ENCODE data around the gene KRI1. TPM values are rescaled to one million over a fixed set of nuclear protein-coding genes. Genes with fewer than 3 reads are reported as not detected.

Gene KRI1
- total and polyA plus RNA-seq, 4 donors: 4.6 to 14.1 (median 7.0) TPM

DNA sequence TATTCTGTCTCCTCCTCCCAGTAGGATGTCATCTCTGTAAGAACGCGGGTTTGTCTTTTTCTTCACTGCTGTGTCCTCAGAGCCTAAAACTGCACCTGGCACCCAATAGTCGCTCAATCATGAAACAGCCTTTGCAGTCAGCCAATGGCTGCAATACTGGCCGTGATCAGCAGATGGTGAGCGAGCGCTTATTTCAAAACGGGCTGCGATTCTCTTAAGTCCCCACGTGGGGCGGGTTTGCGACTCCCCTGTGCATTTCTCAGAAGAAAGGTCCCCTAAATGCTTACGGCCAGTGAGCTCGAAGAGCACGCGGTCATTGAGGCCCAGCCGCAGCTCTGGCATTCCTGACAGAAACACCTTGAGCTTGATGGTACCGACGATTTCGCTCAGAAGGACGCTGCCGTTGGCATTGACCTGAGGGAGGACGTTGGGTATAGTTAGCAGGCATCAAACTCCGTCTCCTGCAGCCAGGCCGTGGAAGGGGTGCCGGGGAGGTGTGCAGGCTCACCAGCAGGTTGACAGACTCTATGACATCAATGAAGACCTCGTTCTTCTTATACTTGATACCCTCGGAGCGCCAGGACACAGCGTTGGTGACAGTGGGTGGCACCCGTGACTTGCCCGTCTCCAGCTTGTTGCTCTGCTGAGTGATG lies 15.3 kb upstream of the KRI1 start (continued):
- TF ChIP-seq, protein P1, sequence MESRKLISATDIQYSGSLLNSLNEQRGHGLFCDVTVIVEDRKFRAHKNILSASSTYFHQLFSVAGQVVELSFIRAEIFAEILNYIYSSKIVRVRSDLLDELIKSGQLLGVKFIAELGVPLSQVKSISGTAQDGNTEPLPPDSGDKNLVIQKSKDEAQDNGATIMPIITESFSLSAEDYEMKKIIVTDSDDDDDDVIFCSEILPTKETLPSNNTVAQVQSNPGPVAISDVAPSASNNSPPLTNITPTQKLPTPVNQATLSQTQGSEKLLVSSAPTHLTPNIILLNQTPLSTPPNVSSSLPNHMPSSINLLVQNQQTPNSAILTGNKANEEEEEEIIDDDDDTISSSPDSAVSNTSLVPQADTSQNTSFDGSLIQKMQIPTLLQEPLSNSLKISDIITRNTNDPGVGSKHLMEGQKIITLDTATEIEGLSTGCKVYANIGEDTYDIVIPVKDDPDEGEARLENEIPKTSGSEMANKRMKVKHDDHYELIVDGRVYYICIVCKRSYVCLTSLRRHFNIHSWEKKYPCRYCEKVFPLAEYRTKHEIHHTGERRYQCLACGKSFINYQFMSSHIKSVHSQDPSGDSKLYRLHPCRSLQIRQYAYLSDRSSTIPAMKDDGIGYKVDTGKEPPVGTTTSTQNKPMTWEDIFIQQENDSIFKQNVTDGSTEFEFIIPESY (IDR thresholded peaks at IDR 0.05): no peak

DNA sequence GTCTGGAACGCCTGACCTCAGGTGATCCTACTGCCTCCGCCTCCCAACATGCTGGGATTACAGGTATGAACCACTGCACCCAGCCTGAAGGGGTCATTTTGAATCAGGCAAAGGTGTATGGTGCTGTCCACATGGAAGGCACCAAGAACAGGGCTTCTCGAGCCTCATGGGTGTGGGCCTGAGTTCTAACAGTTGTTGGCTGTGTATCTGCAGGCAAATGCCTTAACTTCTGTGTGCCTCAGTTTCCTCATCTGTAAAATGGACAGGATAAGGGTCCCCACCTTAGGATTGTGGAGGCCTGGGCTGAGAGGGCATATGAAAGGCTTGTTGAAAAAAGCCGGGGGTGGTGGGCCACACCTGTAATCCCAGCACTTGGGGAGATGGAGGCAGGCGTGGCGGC lies 12.1 kb upstream of the KRI1 start:
- Histone ChIP-seq H3K9me3 (ENCODE audit: control insufficient read depth in 4 of 4, low read length in 3 of 4) (no peaks in the 10 kb centered on the region), H3K27me3 (ENCODE audit: control insufficient read depth in 4 of 4, insufficient read depth in 4 of 4, low read length in 3 of 4) (no peaks in the 10 kb centered on the region), H3K27ac (ENCODE audit: low read depth in 1 of 2, low read length in 2 of 2) (no peak overlapping the region), H3K4me1 (ENCODE audit: control insufficient read depth in 4 of 4, insufficient read depth in 4 of 4, low read length in 3 of 4) (peaks cover 0 to 5% (median 2%) of the 10 kb centered on the region in 4 donors), H3K36me3 (ENCODE audit: control insufficient read depth in 4 of 4, insufficient read depth in 3 of 4, low read depth in 1 of 4, low read length in 3 of 4) (no peaks in the 10 kb centered on the region), H3K4me3 (ENCODE audit: low read depth in 1 of 3, low read length in 3 of 3) (no peak overlapping the region), H3K9ac (ENCODE audit: low read depth in 1 of 2, low read length in 2 of 2) (no peak overlapping the region)
- DNase-seq (ENCODE audit: low spot score): no peak
- WGBS: 92% methylated on average over 6 of the region's 6 CpGs
- TF ChIP-seq SP1 (IDR thresholded peaks at IDR 0.05) (no peak), RXRA (IDR thresholded peaks at IDR 0.05) (no peak), EGR1 (IDR thresholded peaks at IDR 0.05; ENCODE audit: low read depth in 2 of 2) (no peak), HNF4A (conservative IDR thresholded peaks at IDR 0.05) (no peak)
- TF ChIP-seq, protein P1 (IDR thresholded peaks at IDR 0.05): no peak

DNA sequence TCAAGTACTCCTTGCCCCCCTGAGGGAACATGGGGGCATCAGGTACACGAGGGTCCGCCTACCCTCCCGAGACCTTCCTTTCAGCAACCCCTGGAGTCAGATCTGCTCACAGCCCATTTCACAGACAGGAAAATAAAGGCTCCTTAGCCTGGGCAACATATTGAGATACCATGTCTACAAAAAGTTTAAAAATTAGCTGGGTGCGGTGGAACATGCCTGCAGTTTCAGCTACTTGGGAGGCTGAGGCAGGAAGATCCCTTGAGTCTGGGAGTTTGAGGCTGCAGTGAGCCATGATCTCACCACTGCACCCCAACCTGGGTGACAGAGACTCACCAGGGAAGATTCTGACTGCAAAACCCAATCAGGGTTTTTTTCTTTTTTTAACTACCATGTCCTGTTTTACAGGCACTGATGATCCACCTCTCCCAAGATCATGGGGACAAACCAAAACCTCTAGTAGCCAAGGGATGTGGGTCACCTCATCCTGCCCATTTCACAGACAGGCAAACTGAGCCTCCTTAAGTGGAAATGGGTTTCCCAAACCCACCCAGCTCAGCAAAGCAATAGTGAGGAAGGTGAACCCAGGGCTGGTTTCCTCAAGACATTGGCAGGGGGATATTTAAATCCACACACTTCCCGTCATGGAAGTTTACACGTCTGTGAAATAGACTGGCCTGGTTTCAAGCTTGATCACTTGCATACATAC lies 9.4 kb upstream of the KRI1 start:
- WGBS: 85% methylated on average over 6 of the region's 6 CpGs
- Histone ChIP-seq H3K27ac (ENCODE audit: low read depth in 1 of 2, low read length in 2 of 2) (no peak overlapping the region), H3K36me3 (ENCODE audit: control insufficient read depth in 4 of 4, insufficient read depth in 3 of 4, low read depth in 1 of 4, low read length in 3 of 4) (no peaks in the 10 kb centered on the region), H3K27me3 (ENCODE audit: control insufficient read depth in 4 of 4, insufficient read depth in 4 of 4, low read length in 3 of 4) (no peaks in the 10 kb centered on the region), H3K9ac (ENCODE audit: low read depth in 1 of 2, low read length in 2 of 2) (no peak overlapping the region), H3K4me1 (ENCODE audit: control insufficient read depth in 4 of 4, insufficient read depth in 4 of 4, low read length in 3 of 4) (peaks cover 0 to 1% (median 0%) of the 10 kb centered on the region in 4 donors), H3K9me3 (ENCODE audit: control insufficient read depth in 4 of 4, low read length in 3 of 4) (no peaks in the 10 kb centered on the region), H3K4me3 (ENCODE audit: low read depth in 1 of 3, low read length in 3 of 3) (no peak overlapping the region)
- DNase-seq (ENCODE audit: low spot score): no peak
- TF ChIP-seq, protein P2, sequence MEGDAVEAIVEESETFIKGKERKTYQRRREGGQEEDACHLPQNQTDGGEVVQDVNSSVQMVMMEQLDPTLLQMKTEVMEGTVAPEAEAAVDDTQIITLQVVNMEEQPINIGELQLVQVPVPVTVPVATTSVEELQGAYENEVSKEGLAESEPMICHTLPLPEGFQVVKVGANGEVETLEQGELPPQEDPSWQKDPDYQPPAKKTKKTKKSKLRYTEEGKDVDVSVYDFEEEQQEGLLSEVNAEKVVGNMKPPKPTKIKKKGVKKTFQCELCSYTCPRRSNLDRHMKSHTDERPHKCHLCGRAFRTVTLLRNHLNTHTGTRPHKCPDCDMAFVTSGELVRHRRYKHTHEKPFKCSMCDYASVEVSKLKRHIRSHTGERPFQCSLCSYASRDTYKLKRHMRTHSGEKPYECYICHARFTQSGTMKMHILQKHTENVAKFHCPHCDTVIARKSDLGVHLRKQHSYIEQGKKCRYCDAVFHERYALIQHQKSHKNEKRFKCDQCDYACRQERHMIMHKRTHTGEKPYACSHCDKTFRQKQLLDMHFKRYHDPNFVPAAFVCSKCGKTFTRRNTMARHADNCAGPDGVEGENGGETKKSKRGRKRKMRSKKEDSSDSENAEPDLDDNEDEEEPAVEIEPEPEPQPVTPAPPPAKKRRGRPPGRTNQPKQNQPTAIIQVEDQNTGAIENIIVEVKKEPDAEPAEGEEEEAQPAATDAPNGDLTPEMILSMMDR (IDR thresholded peaks at IDR 0.05; ENCODE audit: low read depth, low read length, missing input control): no peak
- TF ChIP-seq FOXA2 (IDR thresholded peaks at IDR 0.05) (no peak), TAF1 (conservative IDR thresholded peaks at IDR 0.05) (no peak), NR2F2 (IDR thresholded peaks at IDR 0.05) (no peak), RXRA (IDR thresholded peaks at IDR 0.05) (no peak), HNF4A (conservative IDR thresholded peaks at IDR 0.05) (no peak), GABPA (IDR thresholded peaks at IDR 0.05 in 1 of 2, conservative IDR thresholded peaks at IDR 0.05 in 1 of 2) (no peak), HNF4G (IDR thresholded peaks at IDR 0.05) (no peak), YY1 (IDR thresholded peaks at IDR 0.05) (no peak), JUND (IDR thresholded peaks at IDR 0.05) (no peak), RAD21 (IDR thresholded peaks at IDR 0.05) (no peak)
- TF ChIP-seq, protein P3, sequence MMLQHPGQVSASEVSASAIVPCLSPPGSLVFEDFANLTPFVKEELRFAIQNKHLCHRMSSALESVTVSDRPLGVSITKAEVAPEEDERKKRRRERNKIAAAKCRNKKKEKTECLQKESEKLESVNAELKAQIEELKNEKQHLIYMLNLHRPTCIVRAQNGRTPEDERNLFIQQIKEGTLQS (IDR thresholded peaks at IDR 0.05): no peak
- TF ChIP-seq, protein P1 (IDR thresholded peaks at IDR 0.05): no peak
- TF ChIP-seq, protein P4, sequence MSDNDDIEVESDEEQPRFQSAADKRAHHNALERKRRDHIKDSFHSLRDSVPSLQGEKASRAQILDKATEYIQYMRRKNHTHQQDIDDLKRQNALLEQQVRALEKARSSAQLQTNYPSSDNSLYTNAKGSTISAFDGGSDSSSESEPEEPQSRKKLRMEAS (IDR thresholded peaks at IDR 0.05): no peak
- TF ChIP-seq, protein P5, sequence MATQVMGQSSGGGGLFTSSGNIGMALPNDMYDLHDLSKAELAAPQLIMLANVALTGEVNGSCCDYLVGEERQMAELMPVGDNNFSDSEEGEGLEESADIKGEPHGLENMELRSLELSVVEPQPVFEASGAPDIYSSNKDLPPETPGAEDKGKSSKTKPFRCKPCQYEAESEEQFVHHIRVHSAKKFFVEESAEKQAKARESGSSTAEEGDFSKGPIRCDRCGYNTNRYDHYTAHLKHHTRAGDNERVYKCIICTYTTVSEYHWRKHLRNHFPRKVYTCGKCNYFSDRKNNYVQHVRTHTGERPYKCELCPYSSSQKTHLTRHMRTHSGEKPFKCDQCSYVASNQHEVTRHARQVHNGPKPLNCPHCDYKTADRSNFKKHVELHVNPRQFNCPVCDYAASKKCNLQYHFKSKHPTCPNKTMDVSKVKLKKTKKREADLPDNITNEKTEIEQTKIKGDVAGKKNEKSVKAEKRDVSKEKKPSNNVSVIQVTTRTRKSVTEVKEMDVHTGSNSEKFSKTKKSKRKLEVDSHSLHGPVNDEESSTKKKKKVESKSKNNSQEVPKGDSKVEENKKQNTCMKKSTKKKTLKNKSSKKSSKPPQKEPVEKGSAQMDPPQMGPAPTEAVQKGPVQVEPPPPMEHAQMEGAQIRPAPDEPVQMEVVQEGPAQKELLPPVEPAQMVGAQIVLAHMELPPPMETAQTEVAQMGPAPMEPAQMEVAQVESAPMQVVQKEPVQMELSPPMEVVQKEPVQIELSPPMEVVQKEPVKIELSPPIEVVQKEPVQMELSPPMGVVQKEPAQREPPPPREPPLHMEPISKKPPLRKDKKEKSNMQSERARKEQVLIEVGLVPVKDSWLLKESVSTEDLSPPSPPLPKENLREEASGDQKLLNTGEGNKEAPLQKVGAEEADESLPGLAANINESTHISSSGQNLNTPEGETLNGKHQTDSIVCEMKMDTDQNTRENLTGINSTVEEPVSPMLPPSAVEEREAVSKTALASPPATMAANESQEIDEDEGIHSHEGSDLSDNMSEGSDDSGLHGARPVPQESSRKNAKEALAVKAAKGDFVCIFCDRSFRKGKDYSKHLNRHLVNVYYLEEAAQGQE (IDR thresholded peaks at IDR 0.05): no peak
